HL-60 (cell line): ENCODE measurements around the gene PLEKHO1.
A peak's percentile ranks its signal among the peaks of the same experiment; 100 is the strongest.
"Not testable (repeated sequence)": the region's sequence is repeated elsewhere in the genome, so short reads cannot be mapped to it uniquely, and the experiment has no call there.

Experiments
- DNase-seq, 2 experiments: peaks; one replicate each; pipeline ENCODE4 v3.0.0-alpha.2; 2010 to 2020; ENCODE audit warnings: low read depth in 1 of 2, low spot score in 1 of 2
- H3K27ac ChIP-seq: fragments of 250-450 bp; sonication (Bioruptor Pico); replicated peaks from 2 replicates; pipeline ENCODE4 v1.5.1; 2020; ENCODE audit warnings: mild to moderate bottlenecking, moderate library complexity
- H3K27me3 ChIP-seq: fragments of 250-450 bp; sonication (Bioruptor Pico); 2 replicates; pipeline ENCODE4 v1.5.1; 2021; ENCODE audit warnings: mild to moderate bottlenecking, moderate library complexity; ENCODE audit not compliant: insufficient read depth, poor library complexity, severe bottlenecking
- H3K4me3 ChIP-seq: replicated peaks from 2 replicates; pipeline ENCODE4 v1.5.1; 2011; ENCODE audit warnings: mild to moderate bottlenecking, control low read depth, low read length; ENCODE audit not compliant: insufficient read depth
- GABPA ChIP-seq: IDR thresholded peaks from 2 replicates; pipeline ENCODE4 v1.6.1; 2012; ENCODE audit warnings: low read depth
- POLR2AphosphoS5 ChIP-seq: IDR thresholded peaks from 2 replicates; pipeline ENCODE4 v1.6.1; 2012; ENCODE audit warnings: low read depth
- REST ChIP-seq: IDR thresholded peaks from 2 replicates; pipeline ENCODE4 v1.6.1; 2012; ENCODE audit warnings: low read depth; ENCODE audit not compliant: insufficient replicate concordance
- SPI1 ChIP-seq: IDR thresholded peaks from 2 replicates; pipeline ENCODE4 v1.6.1; 2012; ENCODE audit warnings: low read depth, mild to moderate bottlenecking, borderline replicate concordance
- TF ChIP-seq, protein P1 (sequence below): IDR thresholded peaks from one replicate; pipeline ENCODE4 v1.5.1; 2011; ENCODE audit warnings: low read length, control low read depth, inconsistent platforms; ENCODE audit not compliant: insufficient read depth

Gene PLEKHO1

GRCh38 chr1:150142083-150142482 lies 7.6 kb upstream of the PLEKHO1 start:
- DNase-seq, result no peak
- Histone ChIP-seq H3K27ac (no peak overlapping the region), H3K4me3 (no peak overlapping the region), H3K27me3 (no peaks in the 10 kb centered on the region)
- TF ChIP-seq SPI1, result no peak
- no peak for TF ChIP-seq POLR2AphosphoS5
- TF ChIP-seq, protein P1, sequence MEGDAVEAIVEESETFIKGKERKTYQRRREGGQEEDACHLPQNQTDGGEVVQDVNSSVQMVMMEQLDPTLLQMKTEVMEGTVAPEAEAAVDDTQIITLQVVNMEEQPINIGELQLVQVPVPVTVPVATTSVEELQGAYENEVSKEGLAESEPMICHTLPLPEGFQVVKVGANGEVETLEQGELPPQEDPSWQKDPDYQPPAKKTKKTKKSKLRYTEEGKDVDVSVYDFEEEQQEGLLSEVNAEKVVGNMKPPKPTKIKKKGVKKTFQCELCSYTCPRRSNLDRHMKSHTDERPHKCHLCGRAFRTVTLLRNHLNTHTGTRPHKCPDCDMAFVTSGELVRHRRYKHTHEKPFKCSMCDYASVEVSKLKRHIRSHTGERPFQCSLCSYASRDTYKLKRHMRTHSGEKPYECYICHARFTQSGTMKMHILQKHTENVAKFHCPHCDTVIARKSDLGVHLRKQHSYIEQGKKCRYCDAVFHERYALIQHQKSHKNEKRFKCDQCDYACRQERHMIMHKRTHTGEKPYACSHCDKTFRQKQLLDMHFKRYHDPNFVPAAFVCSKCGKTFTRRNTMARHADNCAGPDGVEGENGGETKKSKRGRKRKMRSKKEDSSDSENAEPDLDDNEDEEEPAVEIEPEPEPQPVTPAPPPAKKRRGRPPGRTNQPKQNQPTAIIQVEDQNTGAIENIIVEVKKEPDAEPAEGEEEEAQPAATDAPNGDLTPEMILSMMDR, result no peak

DNA sequence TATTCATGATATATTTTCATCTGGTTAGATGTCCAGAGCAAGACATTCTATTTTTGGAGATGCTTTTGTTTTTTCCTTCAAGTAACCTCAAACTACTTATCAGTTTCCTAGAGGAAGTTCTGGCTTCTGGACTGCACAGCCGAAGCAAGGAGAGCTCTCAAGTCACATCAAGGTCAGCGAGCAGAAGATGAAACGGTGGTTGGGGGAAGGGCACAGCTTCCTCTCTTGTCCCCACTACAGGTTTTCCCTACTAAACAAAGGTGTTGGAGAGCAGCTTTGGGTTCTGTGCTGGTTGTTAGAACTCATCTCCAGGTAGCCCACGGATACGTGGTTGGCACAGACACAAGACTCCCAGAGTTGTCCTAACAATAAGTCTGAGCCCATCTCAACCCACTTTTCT lies 5.1 kb upstream of the PLEKHO1 start:
- TF ChIP-seq, protein P1, result no peak
- TF ChIP-seq SPI1, result peak; percentile 11; the same call in 1 of the 2 replicates
- DNase-seq, result peak in 1 of 2 experiments; percentile 47

GRCh38 chr1:150146016-150146415 lies 3.7 kb upstream of the PLEKHO1 start:
- DNase-seq, H3K4me3 ChIP-seq, H3K27ac ChIP-seq, H3K27me3 ChIP-seq: not testable (repeated sequence)

More for the DNA sequence above, 5.1 kb upstream of the PLEKHO1 start:
- Histone ChIP-seq H3K4me3 (no peak overlapping the region), H3K27ac (no peak overlapping the region), H3K27me3 (no peaks in the 10 kb centered on the region)

GRCh38 chr1:150146849-150147542 lies 2.7 kb upstream of the PLEKHO1 start:
- DNase-seq, result no peak
- TF ChIP-seq REST (no peak), POLR2AphosphoS5 (no peak), GABPA (no peak), SPI1 (no peak)
- TF ChIP-seq, protein P1, result no peak

DNA sequence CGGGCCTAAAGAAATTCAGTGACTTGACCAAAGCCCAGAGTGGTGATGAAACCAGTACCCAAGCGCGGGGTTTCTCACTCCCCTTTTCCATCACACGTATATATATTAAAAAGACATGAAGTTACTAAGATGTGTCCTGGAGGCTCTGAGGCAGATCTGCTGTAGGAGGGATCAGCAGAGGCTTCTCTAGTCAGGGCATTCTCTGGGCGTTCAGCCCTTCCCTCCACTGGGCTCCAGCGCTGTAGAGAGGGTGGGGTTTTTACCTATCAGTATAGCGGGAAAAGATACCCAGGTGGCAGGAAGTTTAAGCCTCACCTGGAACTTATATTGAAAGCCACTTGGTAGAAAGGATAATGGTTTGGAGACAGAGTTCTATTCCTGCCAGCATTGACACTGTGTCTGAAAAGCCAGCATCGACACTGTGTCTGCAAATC lies 862 bp upstream of the PLEKHO1 start:
- Histone ChIP-seq H3K27ac (peak overlapping the region; percentile 50; the same call in 1 of the 2 replicates), H3K4me3 (no peak overlapping the region), H3K27me3 (no peaks in the 10 kb centered on the region)
- DNase-seq, result no peak
- TF ChIP-seq, protein P1, result no peak
- TF ChIP-seq GABPA (no peak), SPI1 (no peak), POLR2AphosphoS5 (no peak), REST (no peak)

More at GRCh38 chr1:150146849-150147542, 2.7 kb upstream of the PLEKHO1 start:
- no peak overlapping the region for H3K27ac ChIP-seq
- H3K27me3 ChIP-seq, result no peaks in the 10 kb centered on the region
- no peak overlapping the region for H3K4me3 ChIP-seq
